GM18867 (cell line): ENCODE results near the gene KLHL6.

Experiments used
- ATAC-seq: cut with Tn5 transposase; IDR thresholded peaks from one replicate; pipeline ENCODE4 v1.9.1; 2021; ENCODE audit warnings: mild to moderate bottlenecking, moderate library complexity; ENCODE audit not compliant: unreplicated experiment

KLHL6 gene

GRCh38 chr3:183508821-183509220 lies 46.7 kb downstream of the KLHL6 start:
- no peak for ATAC-seq

- ATAC-seq = no peak
Measured at GRCh38 chr3:183507551-183507950, 48.0 kb downstream of the KLHL6 start.

- ATAC-seq = no peak
Measured at GRCh38 chr3:183506674-183507320, 48.7 kb downstream of the KLHL6 start.

GRCh38 chr3:183504597-183504996 lies 50.9 kb downstream of the KLHL6 start:
- no peak for ATAC-seq

GRCh38 chr3:183503746-183504145 lies 51.8 kb downstream of the KLHL6 start:
- no peak for ATAC-seq

- no peak for ATAC-seq
Measured at GRCh38 chr3:183502237-183503181, 53.0 kb downstream of the KLHL6 start.

GRCh38 chr3:183500981-183501704 lies 54.4 kb downstream of the KLHL6 start:
- no peak for ATAC-seq

- no peak for ATAC-seq
Measured at GRCh38 chr3:183500319-183500718, 55.2 kb downstream of the KLHL6 start.

- no peak for ATAC-seq
Measured at GRCh38 chr3:183498634-183499033, 56.9 kb downstream of the KLHL6 start.

GRCh38 chr3:183497313-183497712 lies 58.2 kb downstream of the KLHL6 start:
- ATAC-seq = no peak

GRCh38 chr3:183496311-183496710 lies 59.2 kb downstream of the KLHL6 start:
- ATAC-seq = no peak

- no peak for ATAC-seq
Measured at GRCh38 chr3:183494341-183494740, 61.2 kb downstream of the KLHL6 start.

GRCh38 chr3:183493296-183494045 lies 62.0 kb downstream of the KLHL6 start:
- ATAC-seq = no peak

- no peak for ATAC-seq
Measured at GRCh38 chr3:183492849-183493179, 62.7 kb downstream of the KLHL6 start.

- ATAC-seq = no peak
Measured at GRCh38 chr3:183491923-183492848, 63.3 kb downstream of the KLHL6 start.

- no peak for ATAC-seq
Measured at GRCh38 chr3:183491109-183491922, 64.2 kb downstream of the KLHL6 start.

GRCh38 chr3:183490653-183491052 lies 64.9 kb downstream of the KLHL6 start:
- ATAC-seq = no peak

GRCh38 chr3:183490211-183490601 lies 65.3 kb downstream of the KLHL6 start:
- ATAC-seq = no peak
